GM12878 (cell line): ENCODE data around the gene DNHD1. TPM values are rescaled to one million over a fixed set of nuclear protein-coding genes. Genes with fewer than 3 reads are reported as not detected.

Experiments used
- BHLHE40 ChIP-seq, 2 experiments: fragments of 450-650 bp in 1 of 2; IDR thresholded peaks; 2 replicates each; pipeline ENCODE4 v1.6.1; 2011 to 2017; ENCODE audit warnings: low read depth in 2 of 2, borderline replicate concordance in 1 of 2, improper control_type of control experiment in 1 of 2, low read length in 1 of 2, mild to moderate bottlenecking in 1 of 2
- CBFB ChIP-seq: IDR thresholded peaks from 2 replicates; pipeline ENCODE4 v1.6.1; 2016; ENCODE audit warnings: antibody characterized with exemption, low read depth
- CBX3 ChIP-seq: fragments of 200-600 bp; sonication (generic); IDR thresholded peaks from 2 replicates; pipeline ENCODE4 v1.6.1; 2016; ENCODE audit warnings: low read depth, borderline replicate concordance
- EED ChIP-seq: sonication (generic); IDR thresholded peaks from 2 replicates; pipeline ENCODE4 v1.6.1; 2016; ENCODE audit warnings: antibody characterized with exemption, low read depth
- ELK1 ChIP-seq: IDR thresholded peaks from 2 replicates; pipeline ENCODE4 v1.6.1; 2012; ENCODE audit warnings: low read depth, low read length, improper control_type of control experiment
- IKZF1 ChIP-seq: fragments of 450-650 bp; conservative IDR thresholded peaks from 2 replicates; pipeline ENCODE4 v1.6.1; 2017; ENCODE audit warnings: antibody characterized with exemption, mild to moderate bottlenecking
- IKZF2 ChIP-seq, 2 experiments: fragments of 450-650 bp; IDR thresholded peaks; 2 replicates each; pipeline ENCODE4 v1.6.1; 2017; ENCODE audit warnings: mild to moderate bottlenecking in 2 of 2, moderate library complexity in 2 of 2
- IRF4 ChIP-seq: IDR thresholded peaks from 2 replicates; pipeline ENCODE4 v1.6.1; 2011; ENCODE audit warnings: low read depth, low read length
- KLF5 ChIP-seq: fragments of 450-650 bp; IDR thresholded peaks from 2 replicates; pipeline ENCODE4 v1.6.1; 2014; ENCODE audit warnings: mild to moderate bottlenecking; ENCODE audit not compliant: partially characterized antibody
- NFIC ChIP-seq: IDR thresholded peaks from 2 replicates; pipeline ENCODE4 v1.6.1; 2012; ENCODE audit warnings: low read depth, mild to moderate bottlenecking, inconsistent platforms, low read length, moderate library complexity
- NFYA ChIP-seq: IDR thresholded peaks from 2 replicates; pipeline ENCODE4 v1.6.1; 2011; ENCODE audit warnings: low read depth, mild to moderate bottlenecking, low read length, improper control_type of control experiment, borderline replicate concordance
- NRF1 ChIP-seq: conservative IDR thresholded peaks from 2 replicates; pipeline ENCODE4 v1.6.1; 2011; ENCODE audit warnings: mild to moderate bottlenecking, low read depth, low read length, improper control_type of control experiment
- PML ChIP-seq: IDR thresholded peaks from 2 replicates; pipeline ENCODE4 v1.6.1; 2012; ENCODE audit warnings: low read length, inconsistent platforms
- SIX5 ChIP-seq: IDR thresholded peaks from 2 replicates; pipeline ENCODE4 v1.6.1; 2011; ENCODE audit warnings: mild to moderate bottlenecking, low read depth, low read length, moderate library complexity; ENCODE audit not compliant: severe bottlenecking
- SP1 ChIP-seq: IDR thresholded peaks from one replicate; pipeline ENCODE4 v1.6.1; 2011; ENCODE audit warnings: low read depth, low read length
- SPI1 ChIP-seq: IDR thresholded peaks from 2 replicates; pipeline ENCODE4 v1.6.1; 2011; ENCODE audit warnings: low read depth, mild to moderate bottlenecking, low read length, moderate library complexity, borderline replicate concordance; ENCODE audit not compliant: insufficient read depth
- SREBF2 ChIP-seq: IDR thresholded peaks from 2 replicates; pipeline ENCODE4 v1.6.1; 2012; ENCODE audit warnings: mild to moderate bottlenecking, low read length
- SRF ChIP-seq, 2 experiments: IDR thresholded peaks; 2 replicates each; pipeline ENCODE4 v1.6.1; 2011; ENCODE audit warnings: low read depth in 2 of 2, low read length in 2 of 2, mild to moderate bottlenecking in 1 of 2, moderate library complexity in 1 of 2
- SUZ12 ChIP-seq: fragments of 200-600 bp; sonication (generic); IDR thresholded peaks from one replicate; pipeline ENCODE4 v1.6.1; 2018; ENCODE audit warnings: antibody characterized with exemption, mild to moderate bottlenecking; ENCODE audit not compliant: unreplicated experiment
- ZNF217 ChIP-seq: fragments of 450-650 bp; IDR thresholded peaks from 2 replicates; pipeline ENCODE4 v1.6.1; 2017; ENCODE audit warnings: antibody characterized with exemption, mild to moderate bottlenecking
- ZNF384 ChIP-seq: IDR thresholded peaks from 2 replicates; pipeline ENCODE4 v1.6.1; 2012; ENCODE audit warnings: low read depth, mild to moderate bottlenecking, low read length, improper control_type of control experiment, borderline replicate concordance
- polyA plus RNA-seq, 11 experiments: library from polyadenylated mRNA; depleted of rRNA in 4 of 11; unstranded in 6 of 11; stranded (reverse) in 5 of 11; fragments of >200 nt; fragmentation: Nextera tagmentation in 4 of 11; fragmentation: Illumina TruSeq in 1 of 11; extraction: Ambion mirVana in 4 of 11; extraction: Trizol in 1 of 11; gene quantifications; 1 replicate in 1 of 11; 2 replicates in 10 of 11; pipeline versions ENCODE4 v1.2.1 to v1.2.3, GENCODE V29; 2011 to 2016; ENCODE audit warnings: inconsistent platforms in 2 of 11, missing spikeins in 2 of 11, low read depth in 1 of 11
- total RNA-seq, 4 experiments: library from RNA; depleted of rRNA in 3 of 4; stranded (reverse); fragments of >200 nt in 3 of 4; fragmentation: Illumina TruSeq in 1 of 4; extraction: Trizol in 1 of 4; gene quantifications; 2 replicates each; pipeline versions ENCODE4 v1.2.1 to v1.2.3, GENCODE V29; 2013 to 2021
- TF ChIP-seq, protein P1 (sequence below): IDR thresholded peaks from 2 replicates; pipeline ENCODE4 v1.6.1; 2011; ENCODE audit warnings: low read depth, low read length, improper control_type of control experiment, borderline replicate concordance
- TF ChIP-seq, protein P2 (sequence below): IDR thresholded peaks from 2 replicates; pipeline ENCODE4 v1.6.1; 2012; ENCODE audit warnings: low read depth, low read length, improper control_type of control experiment

Gene DNHD1
- total and polyA plus RNA-seq, 10 of the 15 experiments (the other 5 are each of a cell fraction or from before 2014, with no cell fraction given) = 0.99 to 16.9 (median 8.6) TPM

GRCh38 chr11:6603287-6604080 lies 106.4 kb downstream of the DNHD1 start, which contains the start of the genes ILK and RRP8 (continued):
- TF ChIP-seq ZNF384 = no peak
- no peak for TF ChIP-seq SRF (IDR thresholded peaks at IDR 0.05; ENCODE audit: low read depth in 2 of 2, low read length in 2 of 2)
- TF ChIP-seq NFIC = no peak
- no peak for TF ChIP-seq CBX3
- TF ChIP-seq, protein P1, sequence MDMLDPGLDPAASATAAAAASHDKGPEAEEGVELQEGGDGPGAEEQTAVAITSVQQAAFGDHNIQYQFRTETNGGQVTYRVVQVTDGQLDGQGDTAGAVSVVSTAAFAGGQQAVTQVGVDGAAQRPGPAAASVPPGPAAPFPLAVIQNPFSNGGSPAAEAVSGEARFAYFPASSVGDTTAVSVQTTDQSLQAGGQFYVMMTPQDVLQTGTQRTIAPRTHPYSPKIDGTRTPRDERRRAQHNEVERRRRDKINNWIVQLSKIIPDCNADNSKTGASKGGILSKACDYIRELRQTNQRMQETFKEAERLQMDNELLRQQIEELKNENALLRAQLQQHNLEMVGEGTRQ = no peak
- no peak for TF ChIP-seq IRF4
- no peak for TF ChIP-seq KLF5
- TF ChIP-seq SUZ12 = no peak
- no peak for TF ChIP-seq NFYA
- no peak for TF ChIP-seq SIX5
- TF ChIP-seq ELK1 = peak; percentile 59; the same call in 1 of the 2 replicates
- TF ChIP-seq EED = no peak
- TF ChIP-seq, protein P2, sequence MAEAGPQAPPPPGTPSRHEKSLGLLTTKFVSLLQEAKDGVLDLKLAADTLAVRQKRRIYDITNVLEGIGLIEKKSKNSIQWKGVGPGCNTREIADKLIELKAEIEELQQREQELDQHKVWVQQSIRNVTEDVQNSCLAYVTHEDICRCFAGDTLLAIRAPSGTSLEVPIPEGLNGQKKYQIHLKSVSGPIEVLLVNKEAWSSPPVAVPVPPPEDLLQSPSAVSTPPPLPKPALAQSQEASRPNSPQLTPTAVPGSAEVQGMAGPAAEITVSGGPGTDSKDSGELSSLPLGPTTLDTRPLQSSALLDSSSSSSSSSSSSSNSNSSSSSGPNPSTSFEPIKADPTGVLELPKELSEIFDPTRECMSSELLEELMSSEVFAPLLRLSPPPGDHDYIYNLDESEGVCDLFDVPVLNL = no peak
- TF ChIP-seq SP1 = peak; percentile 75
- peak; percentile 88 for TF ChIP-seq PML
- peak; percentile 94 for TF ChIP-seq IKZF1
- no peak for TF ChIP-seq SREBF2
- peak; percentile 68 for TF ChIP-seq CBFB
- TF ChIP-seq SPI1 = no peak; the same call in 1 of the 2 replicates
- TF ChIP-seq ZNF217 = 0 out of 2 replicates have a peak, but pooled peaks have one; percentile 43
- TF ChIP-seq NRF1 = no peak
- TF ChIP-seq BHLHE40 (IDR thresholded peaks at IDR 0.05; ENCODE audit: borderline replicate concordance in 1 of 2, low read depth in 2 of 2, low read length in 1 of 2) = peak; percentile 54 to 87; a peak in 3 of 4 replicates
- peak in 1 of 2 experiments; percentile 53; a peak in 2 of 4 replicates for TF ChIP-seq IKZF2 (IDR thresholded peaks at IDR 0.05)
